ENCODE results near the gene UBE2J2. TPM values are rescaled to one million over a fixed set of nuclear protein-coding genes. Genes with fewer than 3 reads are reported as not detected.

Gene UBE2J2
- polyA plus RNA-seq, 2 of the 4 experiments (the other 2 are of a cell fraction), result 21.2 to 36.2 TPM

DNA sequence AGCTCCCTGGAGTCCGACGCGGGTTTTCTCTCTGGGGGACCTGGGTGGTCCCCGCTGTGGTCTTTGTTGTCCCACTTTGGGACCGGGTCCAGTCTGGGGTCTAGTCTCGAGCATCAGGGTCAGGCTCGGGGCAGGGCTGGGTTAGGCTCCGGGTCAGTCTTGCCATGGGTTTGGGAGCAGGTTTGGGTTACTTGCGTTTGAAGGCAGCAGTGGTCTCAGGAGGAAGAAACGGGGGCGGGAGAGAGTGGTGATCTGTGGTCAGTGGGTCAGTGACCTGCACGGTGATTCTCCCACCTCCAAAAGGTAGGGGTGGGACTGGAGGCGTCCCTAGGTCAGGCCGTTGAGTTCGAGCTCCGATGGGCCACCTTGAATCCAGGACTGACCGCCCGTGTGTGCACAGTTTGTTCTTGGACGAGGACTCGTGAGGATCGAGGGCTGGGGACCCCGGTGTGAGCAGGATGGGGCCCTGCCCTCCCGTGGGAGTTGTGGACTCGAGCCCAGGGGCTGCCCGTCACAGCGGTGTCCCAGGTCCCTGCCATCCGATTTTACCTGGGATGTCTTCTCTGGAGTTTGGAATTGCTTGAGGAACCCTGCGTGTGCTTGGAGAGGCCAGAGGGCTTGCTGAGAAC lies 39.4 kb downstream of the UBE2J2 start (continued):
- TF ChIP-seq FOSL2 (IDR thresholded peaks at IDR 0.05) (no peak), FOSL2 (CRISPR knock-in tag; IDR thresholded peaks at IDR 0.05) (no peak), KDM5A (IDR thresholded peaks at IDR 0.05) (no peak), ZFP36 (IDR thresholded peaks at IDR 0.05; ENCODE audit: borderline replicate concordance, partially characterized antibody) (no peak), SREBF2 (IDR thresholded peaks at IDR 0.05) (no peak), USF2 (IDR thresholded peaks at IDR 0.05) (no peak), ZNF302 (CRISPR knock-in tag; IDR thresholded peaks at IDR 0.05) (no peak)

DNA sequence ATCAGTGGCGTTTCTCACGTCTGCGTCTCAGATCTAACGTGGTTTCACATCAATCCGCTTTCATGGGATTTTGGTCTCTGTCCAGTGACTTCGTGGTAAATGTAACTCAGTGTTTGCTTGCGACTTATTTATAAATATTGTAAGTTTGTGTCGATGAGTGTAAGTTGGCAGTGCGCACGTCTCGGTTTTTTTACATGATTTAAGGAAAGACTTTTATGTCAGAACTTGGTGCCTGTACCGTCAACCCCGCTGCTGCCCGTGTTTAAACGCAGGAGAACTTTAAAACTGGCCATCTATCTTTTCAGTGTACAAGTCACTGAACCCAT lies 40.1 kb downstream of the UBE2J2 start:
- TF ChIP-seq NR3C1 (IDR thresholded peaks at IDR 0.05), result no peak
- TF ChIP-seq BHLHE40 (IDR thresholded peaks at IDR 0.05; ENCODE audit: low read depth, low read length), result no peak
- no peak for TF ChIP-seq ZFP36 (IDR thresholded peaks at IDR 0.05; ENCODE audit: borderline replicate concordance, partially characterized antibody)
- no peak for TF ChIP-seq HEYL (CRISPR knock-in tag; IDR thresholded peaks at IDR 0.05)
- no peak for TF ChIP-seq EHF (CRISPR knock-in tag; IDR thresholded peaks at IDR 0.05)
- TF ChIP-seq ZNF302 (CRISPR knock-in tag; IDR thresholded peaks at IDR 0.05), result no peak
- no peak for FAIRE-seq
- WGBS (ENCODE audit: missing lambda C conversion rate), result 97% methylated on average over 15 of the region's 15 CpGs
- no peak for DNase-seq (ENCODE audit: low read depth in 1 of 2, low spot score in 1 of 2)
- no peak for ATAC-seq
- peak overlapping the region; percentile 52; the same call in 1 of the 3 replicates for H3K4me3 ChIP-seq
- H3K4me1 ChIP-seq, result peaks cover 36% of the 10 kb centered on the region
- H3K9me3 ChIP-seq, result no peaks in the 10 kb centered on the region
- H3K27ac ChIP-seq, result no peak overlapping the region
- H3K4me2 ChIP-seq, result peak overlapping the region; percentile 81
- ChIA-PET CTCF (interaction anchor here (9.4 kb wide), 1 partner anchor 112 kb away, joined by 46 read pairs; no protein-coding TSS in a partner anchor), POLR2A (no interaction called here)

- ChIA-PET CTCF (no interaction called here), POLR2A (no interaction called here)
- TF ChIP-seq TP53 (CRISPR knock-in tag; IDR thresholded peaks at IDR 0.05) (no peak), GATA3 (IDR thresholded peaks at IDR 0.05; ENCODE audit: borderline replicate concordance) (no peak), RCOR1 (IDR thresholded peaks at IDR 0.05; ENCODE audit: low read depth, low read length) (no peak), HDAC2 (IDR thresholded peaks at IDR 0.05) (no peak), NPAS2 (CRISPR knock-in tag; IDR thresholded peaks at IDR 0.05; ENCODE audit: borderline replicate concordance) (no peak), TFCP2L1 (CRISPR knock-in tag; IDR thresholded peaks at IDR 0.05) (no peak), ZFP36 (IDR thresholded peaks at IDR 0.05; ENCODE audit: borderline replicate concordance, partially characterized antibody) (no peak), ZNF302 (CRISPR knock-in tag; IDR thresholded peaks at IDR 0.05) (no peak), FOSL2 (IDR thresholded peaks at IDR 0.05) (no peak), FOSL2 (CRISPR knock-in tag; IDR thresholded peaks at IDR 0.05) (no peak), FOSB (CRISPR knock-in tag; IDR thresholded peaks at IDR 0.05) (no peak), MAZ (IDR thresholded peaks at IDR 0.05; ENCODE audit: borderline replicate concordance, low read depth, low read length) (no peak), NFE2L2 (conservative IDR thresholded peaks at IDR 0.05; ENCODE audit: low read length) (no peak), EP300 (IDR thresholded peaks at IDR 0.05) (no peak), POLR2AphosphoS2 (conservative IDR thresholded peaks at IDR 0.05; ENCODE audit: low read length) (no peak), BCL3 (IDR thresholded peaks at IDR 0.05) (no peak), HOXA7 (CRISPR knock-in tag; IDR thresholded peaks at IDR 0.05) (no peak), ATOH8 (CRISPR knock-in tag; IDR thresholded peaks at IDR 0.05; ENCODE audit: low read depth) (no peak), CBX2 (IDR thresholded peaks at IDR 0.05; ENCODE audit: borderline replicate concordance, low read depth) (no peak)
- TF ChIP-seq, protein P1, sequence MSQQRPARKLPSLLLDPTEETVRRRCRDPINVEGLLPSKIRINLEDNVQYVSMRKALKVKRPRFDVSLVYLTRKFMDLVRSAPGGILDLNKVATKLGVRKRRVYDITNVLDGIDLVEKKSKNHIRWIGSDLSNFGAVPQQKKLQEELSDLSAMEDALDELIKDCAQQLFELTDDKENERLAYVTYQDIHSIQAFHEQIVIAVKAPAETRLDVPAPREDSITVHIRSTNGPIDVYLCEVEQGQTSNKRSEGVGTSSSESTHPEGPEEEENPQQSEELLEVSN (IDR thresholded peaks at IDR 0.05; ENCODE audit: borderline replicate concordance, low read depth), result no peak
- TF ChIP-seq, protein P2, sequence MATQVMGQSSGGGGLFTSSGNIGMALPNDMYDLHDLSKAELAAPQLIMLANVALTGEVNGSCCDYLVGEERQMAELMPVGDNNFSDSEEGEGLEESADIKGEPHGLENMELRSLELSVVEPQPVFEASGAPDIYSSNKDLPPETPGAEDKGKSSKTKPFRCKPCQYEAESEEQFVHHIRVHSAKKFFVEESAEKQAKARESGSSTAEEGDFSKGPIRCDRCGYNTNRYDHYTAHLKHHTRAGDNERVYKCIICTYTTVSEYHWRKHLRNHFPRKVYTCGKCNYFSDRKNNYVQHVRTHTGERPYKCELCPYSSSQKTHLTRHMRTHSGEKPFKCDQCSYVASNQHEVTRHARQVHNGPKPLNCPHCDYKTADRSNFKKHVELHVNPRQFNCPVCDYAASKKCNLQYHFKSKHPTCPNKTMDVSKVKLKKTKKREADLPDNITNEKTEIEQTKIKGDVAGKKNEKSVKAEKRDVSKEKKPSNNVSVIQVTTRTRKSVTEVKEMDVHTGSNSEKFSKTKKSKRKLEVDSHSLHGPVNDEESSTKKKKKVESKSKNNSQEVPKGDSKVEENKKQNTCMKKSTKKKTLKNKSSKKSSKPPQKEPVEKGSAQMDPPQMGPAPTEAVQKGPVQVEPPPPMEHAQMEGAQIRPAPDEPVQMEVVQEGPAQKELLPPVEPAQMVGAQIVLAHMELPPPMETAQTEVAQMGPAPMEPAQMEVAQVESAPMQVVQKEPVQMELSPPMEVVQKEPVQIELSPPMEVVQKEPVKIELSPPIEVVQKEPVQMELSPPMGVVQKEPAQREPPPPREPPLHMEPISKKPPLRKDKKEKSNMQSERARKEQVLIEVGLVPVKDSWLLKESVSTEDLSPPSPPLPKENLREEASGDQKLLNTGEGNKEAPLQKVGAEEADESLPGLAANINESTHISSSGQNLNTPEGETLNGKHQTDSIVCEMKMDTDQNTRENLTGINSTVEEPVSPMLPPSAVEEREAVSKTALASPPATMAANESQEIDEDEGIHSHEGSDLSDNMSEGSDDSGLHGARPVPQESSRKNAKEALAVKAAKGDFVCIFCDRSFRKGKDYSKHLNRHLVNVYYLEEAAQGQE (IDR thresholded peaks at IDR 0.05), result no peak
- Histone ChIP-seq H3K9me3 (no peaks in the 10 kb centered on the region), H3K4me1 (peaks cover 31% of the 10 kb centered on the region), H3K4me2 (peak overlapping the region; percentile 81), H3K27ac (peak overlapping the region; percentile 94 to 98), H3K4me3 (peak overlapping the region; percentile 52)
- DNase-seq (ENCODE audit: low read depth in 1 of 2, low spot score in 1 of 2) (no peak), ATAC-seq (no peak), FAIRE-seq (no peak)
- 98% methylated on average over 22 of the region's 98 CpGs for WGBS (ENCODE audit: missing lambda C conversion rate)
These were observed 40.7 kb downstream of the UBE2J2 start for GRCh38 chr1:1232796-1233566.
